Suprapubic skin (tissue), 4 donors: ENCODE data around the gene FBRSL1. TPM values are rescaled to one million over a fixed set of nuclear protein-coding genes. Genes with fewer than 3 reads are reported as not detected.

ENCODE experiments used
- DNase-seq, 2 donors: peaks; one replicate each; pipeline ENCODE4 v3.0.0-alpha.2; 2019; ENCODE audit warnings: low spot score in 2 of 2
- H3K27ac ChIP-seq: fragments of 200-600 bp; sonication (generic); one replicate; pipeline ENCODE4 v1.5.1; 2019
- H3K27me3 ChIP-seq: fragments of 200-600 bp; sonication (generic); one replicate; pipeline ENCODE4 v1.5.1; 2019
- H3K36me3 ChIP-seq: fragments of 200-600 bp; sonication (generic); one replicate; pipeline ENCODE4 v1.5.1; 2019
- H3K4me1 ChIP-seq: fragments of 200-600 bp; sonication (generic); one replicate; pipeline ENCODE4 v1.5.1; 2019
- H3K4me3 ChIP-seq: fragments of 200-600 bp; sonication (generic); one replicate; pipeline ENCODE4 v1.5.1; 2019; ENCODE audit warnings: mild to moderate bottlenecking
- H3K9me3 ChIP-seq: fragments of 200-600 bp; sonication (generic); one replicate; pipeline ENCODE4 v1.5.1; 2019
- CTCF ChIP-seq, 2 donors: fragments of 200-600 bp in 1 of 2; fragments of 450-650 bp in 1 of 2; sonication (generic) in 1 of 2; IDR thresholded peaks; one replicate each; pipeline ENCODE4 v1.5.1; 2016 to 2019; ENCODE audit warnings: antibody characterized with exemption in 2 of 2, mild to moderate bottlenecking in 1 of 2, moderate library complexity in 1 of 2
- EP300 ChIP-seq: sonication (generic); formaldehyde crosslinking; IDR thresholded peaks from one replicate; pipeline ENCODE4 v1.6.1; 2017; ENCODE audit warnings: antibody characterized with exemption
- POLR2A ChIP-seq, 2 donors: fragments of 450-650 bp; IDR thresholded peaks; one replicate each; pipeline ENCODE4 v1.6.1; 2017; ENCODE audit warnings: antibody characterized with exemption in 2 of 2, mild to moderate bottlenecking in 2 of 2, moderate library complexity in 2 of 2
- POLR2AphosphoS5 ChIP-seq, 3 donors: sonication (generic); formaldehyde crosslinking; IDR thresholded peaks; one replicate each; pipeline ENCODE4 v1.6.1; 2017; ENCODE audit warnings: antibody characterized with exemption in 3 of 3
- WGBS: methylation state at CpG from one replicate; pipeline ENCODE4 v1.1.5; 2018; 5-methylcytosine and 5-hydroxymethylcytosine counted together
- total RNA-seq, 4 donors: library from RNA; depleted of rRNA; stranded (reverse); fragments of >200 nt; gene quantifications; one replicate each; pipeline ENCODE4 v1.1.0, GENCODE V29; 2016

The FBRSL1 gene
- total RNA-seq, 4 donors from 2014 or later, result 26.0 to 33.7 (median 27.2) TPM

- Histone ChIP-seq H3K4me1 (peaks cover 66% of the 10 kb centered on the region), H3K4me3 (peak overlapping the region; percentile 6), H3K9me3 (no peaks in the 10 kb centered on the region), H3K27me3 (no peaks in the 10 kb centered on the region), H3K36me3 (no peaks in the 10 kb centered on the region), H3K27ac (peak overlapping the region; percentile 6)
- 55% methylated on average over 18 of the region's 25 CpGs for WGBS
- DNase-seq, result no peak
- no peak for TF ChIP-seq POLR2AphosphoS5 (IDR thresholded peaks at IDR 0.05)
- TF ChIP-seq POLR2A (IDR thresholded peaks at IDR 0.05), result no peak
- no peak for TF ChIP-seq EP300
- no peak for TF ChIP-seq CTCF (IDR thresholded peaks at IDR 0.05)
Measured at GRCh38 chr12:132494294-132495164, 4.6 kb downstream of the FBRSL1 start.

- 92% methylated on average over 2 of the region's 9 CpGs for WGBS
- peaks cover 70% of the 10 kb centered on the region for H3K4me1 ChIP-seq
- no peaks in the 10 kb centered on the region for H3K36me3 ChIP-seq
- H3K9me3 ChIP-seq, result no peaks in the 10 kb centered on the region
- DNase-seq, result no peak
- no peaks in the 10 kb centered on the region for H3K27me3 ChIP-seq
- no peak overlapping the region for H3K4me3 ChIP-seq
- TF ChIP-seq CTCF (IDR thresholded peaks at IDR 0.05) (no peak), EP300 (no peak)
- H3K27ac ChIP-seq, result peak overlapping the region; percentile 6
Measured at GRCh38 chr12:132495165-132495544, 5.2 kb downstream of the FBRSL1 start.

- Histone ChIP-seq H3K9me3 (no peaks in the 10 kb centered on the region), H3K36me3 (no peaks in the 10 kb centered on the region), H3K27ac (no peak overlapping the region), H3K4me3 (no peak overlapping the region), H3K27me3 (no peaks in the 10 kb centered on the region), H3K4me1 (peaks cover 73% of the 10 kb centered on the region)
- no peak for DNase-seq
- no peak for TF ChIP-seq CTCF (IDR thresholded peaks at IDR 0.05)
- no peak for TF ChIP-seq EP300
- no peak for TF ChIP-seq POLR2A (IDR thresholded peaks at IDR 0.05)
- no peak for TF ChIP-seq POLR2AphosphoS5 (IDR thresholded peaks at IDR 0.05)
- 80% methylated on average over 31 of the region's 31 CpGs for WGBS
Measured at GRCh38 chr12:132495629-132496357, 5.8 kb downstream of the FBRSL1 start.

GRCh38 chr12:132496358-132496669 lies 6.4 kb downstream of the FBRSL1 start:
- no peak for DNase-seq
- no peak overlapping the region for H3K4me3 ChIP-seq
- no peaks in the 10 kb centered on the region for H3K36me3 ChIP-seq
- TF ChIP-seq POLR2A (IDR thresholded peaks at IDR 0.05), result no peak
- no peak for TF ChIP-seq CTCF (IDR thresholded peaks at IDR 0.05)
- WGBS, result 88% methylated on average over 10 of the region's 10 CpGs
- no peaks in the 10 kb centered on the region for H3K27me3 ChIP-seq
- H3K9me3 ChIP-seq, result no peaks in the 10 kb centered on the region
- no peak overlapping the region for H3K27ac ChIP-seq
- H3K4me1 ChIP-seq, result peaks cover 74% of the 10 kb centered on the region

- Histone ChIP-seq H3K4me1 (peaks cover 74% of the 10 kb centered on the region), H3K9me3 (no peaks in the 10 kb centered on the region), H3K4me3 (no peak overlapping the region), H3K27ac (no peak overlapping the region), H3K27me3 (no peaks in the 10 kb centered on the region), H3K36me3 (no peaks in the 10 kb centered on the region)
- 93% methylated on average over 27 of the region's 27 CpGs for WGBS
- no peak for TF ChIP-seq CTCF (IDR thresholded peaks at IDR 0.05)
- no peak for TF ChIP-seq POLR2AphosphoS5 (IDR thresholded peaks at IDR 0.05)
- TF ChIP-seq POLR2A (IDR thresholded peaks at IDR 0.05), result no peak
- TF ChIP-seq EP300, result no peak
- DNase-seq, result no peak
Measured at GRCh38 chr12:132496710-132497109, 6.8 kb downstream of the FBRSL1 start.
